GM23338 (cell line): ENCODE data around the gene LRMDA. TPM values are rescaled to one million over a fixed set of nuclear protein-coding genes. Genes with fewer than 3 reads are reported as not detected.

Source experiments
- ATAC-seq: fragments of 200-7000 bp; cut with Tn5 transposase; 3 replicates; pipeline ENCODE4 v1.9.1; 2020
- DNase-seq: peaks from one replicate; pipeline ENCODE4 v3.0.0-alpha.2; 2015; ENCODE audit warnings: low spot score
- H2AFZ ChIP-seq: fragments of 200-600 bp; sonication (generic); 2 replicates; pipeline ENCODE4 v1.8.0; 2016; ENCODE audit warnings: antibody characterized with exemption, mild to moderate bottlenecking, moderate library complexity
- H3F3A ChIP-seq: fragments of 200-600 bp; sonication (generic); replicated peaks from 2 replicates; pipeline ENCODE4 v1.8.0; 2017; ENCODE audit warnings: antibody characterized with exemption, mixed run types, low read depth
- H3K27ac ChIP-seq: fragments of 200-600 bp; sonication (generic); 2 replicates; pipeline ENCODE4 v1.6.1; 2016; ENCODE audit warnings: low read depth
- H3K27me3 ChIP-seq: fragments of 200-600 bp; sonication (generic); 2 replicates; pipeline ENCODE4 v1.8.0; 2016; ENCODE audit warnings: mild to moderate bottlenecking, mixed run types, moderate library complexity; ENCODE audit not compliant: insufficient read depth
- H3K36me3 ChIP-seq: fragments of 200-600 bp; sonication (generic); 2 replicates; pipeline ENCODE4 v1.8.0; 2016; ENCODE audit warnings: mild to moderate bottlenecking; ENCODE audit not compliant: insufficient read depth
- H3K4me1 ChIP-seq: fragments of 200-600 bp; sonication (generic); 2 replicates; pipeline ENCODE4 v1.8.0; 2016; ENCODE audit warnings: mild to moderate bottlenecking, moderate library complexity; ENCODE audit not compliant: insufficient read depth
- H3K4me2 ChIP-seq: fragments of 200-600 bp; sonication (generic); 2 replicates; pipeline ENCODE4 v1.7.1; 2017; ENCODE audit warnings: mixed run types
- H3K4me3 ChIP-seq: fragments of 200-600 bp; sonication (generic); 2 replicates; pipeline ENCODE4 v1.6.1; 2016; ENCODE audit warnings: mixed run types
- H3K79me2 ChIP-seq: fragments of 200-600 bp; sonication (generic); replicated peaks from 2 replicates; pipeline ENCODE4 v1.8.0; 2017; ENCODE audit warnings: mild to moderate bottlenecking; ENCODE audit not compliant: insufficient read depth
- H3K9me2 ChIP-seq: fragments of 200-600 bp; sonication (generic); 2 replicates; pipeline ENCODE4 v1.8.0; 2017; ENCODE audit not compliant: insufficient read depth
- H4K20me1 ChIP-seq: fragments of 200-600 bp; sonication (generic); replicated peaks from 2 replicates; pipeline ENCODE4 v1.8.0; 2017; ENCODE audit warnings: mild to moderate bottlenecking; ENCODE audit not compliant: insufficient read depth
- H3K27ac Mint-ChIP-seq: 2 replicates; pipeline ENCODE4 v1.8.0; 2020; ENCODE audit warnings: inconsistent platforms, mild to moderate bottlenecking, moderate library complexity, mixed read lengths
- H3K27me3 Mint-ChIP-seq: 3 replicates; pipeline ENCODE4 v1.8.0; 2022; ENCODE audit warnings: low read depth, mild to moderate bottlenecking, moderate library complexity, mixed read lengths, inconsistent platforms; ENCODE audit not compliant: insufficient read depth, poor library complexity
- H3K36me3 Mint-ChIP-seq: 3 replicates; pipeline ENCODE4 v1.8.0; 2021; ENCODE audit warnings: low read depth, mild to moderate bottlenecking, inconsistent platforms, moderate library complexity, mixed read lengths
- H3K4me1 Mint-ChIP-seq: 3 replicates; pipeline ENCODE4 v1.8.0; 2020; ENCODE audit warnings: mild to moderate bottlenecking, inconsistent platforms, mixed read lengths
- H3K4me3 Mint-ChIP-seq: 3 replicates; pipeline ENCODE4 v1.8.0; 2021; ENCODE audit warnings: moderate library complexity, mild to moderate bottlenecking, inconsistent platforms, mixed read lengths
- H3K9me3 Mint-ChIP-seq: 3 replicates; pipeline ENCODE4 v1.8.0; 2020; ENCODE audit warnings: moderate library complexity, mild to moderate bottlenecking, inconsistent platforms, mixed read lengths
- CREB1 ChIP-seq: fragments of 250-450 bp; sonication (Bioruptor Pico); IDR thresholded peaks from 2 replicates; pipeline ENCODE4 v1.5.0; 2020; ENCODE audit warnings: low read depth, mild to moderate bottlenecking, moderate library complexity
- EZH2 ChIP-seq: fragments of 200-600 bp; sonication (generic); IDR thresholded peaks from one replicate; pipeline ENCODE4 v1.8.0; 2017; ENCODE audit warnings: antibody characterized with exemption, mild to moderate bottlenecking, low read depth; ENCODE audit not compliant: unreplicated experiment
- EZH2phosphoT487 ChIP-seq: fragments of 200-600 bp; sonication (generic); IDR thresholded peaks from one replicate; pipeline ENCODE4 v1.8.1; 2018; ENCODE audit warnings: antibody characterized with exemption; ENCODE audit not compliant: unreplicated experiment
- JUNB ChIP-seq: IDR thresholded peaks from one replicate; pipeline ENCODE4 v1.6.1; 2016; ENCODE audit warnings: antibody characterized with exemption; ENCODE audit not compliant: unreplicated experiment
- NANOG ChIP-seq: IDR thresholded peaks from 2 replicates; pipeline ENCODE4 v1.6.1; 2016; ENCODE audit warnings: antibody characterized with exemption, borderline replicate concordance
- POLR2AphosphoS5 ChIP-seq: IDR thresholded peaks from 2 replicates; pipeline ENCODE4 v1.6.1; 2016; ENCODE audit warnings: antibody characterized with exemption, low read depth
- STAT1 ChIP-seq: IDR thresholded peaks from one replicate; pipeline ENCODE4 v1.6.1; 2016; ENCODE audit warnings: antibody characterized with exemption; ENCODE audit not compliant: unreplicated experiment
- ZNF114 ChIP-seq: fragments of 250-450 bp; sonication (Bioruptor Pico); IDR thresholded peaks from 2 replicates; pipeline ENCODE4 v1.5.0; 2020; ENCODE audit warnings: mild to moderate bottlenecking, moderate library complexity
- ZNF331 ChIP-seq: fragments of 250-450 bp; sonication (Bioruptor Pico); IDR thresholded peaks from 2 replicates; pipeline ENCODE4 v1.5.0; 2020; ENCODE audit warnings: low read depth, mild to moderate bottlenecking, moderate library complexity
- polyA plus RNA-seq: library from polyadenylated mRNA; unstranded; fragments of >200 nt; fragmentation: Nextera tagmentation; extraction: Ambion mirVana; gene quantifications from 2 replicates; pipeline ENCODE4 v1.2.1, GENCODE V29; 2016
- total RNA-seq: library from RNA; depleted of rRNA; stranded (reverse); fragments of >200 nt; shearing (Covaris generic); gene quantifications from 2 replicates; pipeline ENCODE4 v1.2.3, GENCODE V29; 2014
- TF ChIP-seq, protein P1 (sequence below): fragments of 250-450 bp; sonication (Bioruptor Pico); IDR thresholded peaks from 2 replicates; pipeline ENCODE4 v1.5.0; 2020; ENCODE audit warnings: mild to moderate bottlenecking, moderate library complexity
- TF ChIP-seq, protein P2 (sequence below), 2 experiments: fragments of 200-600 bp in 1 of 2; sonication (generic) in 1 of 2; conservative IDR thresholded peaks; 2 replicates each; pipeline versions ENCODE4 v1.5.1 to v1.6.1; 2016 to 2017; ENCODE audit warnings: antibody characterized with exemption in 2 of 2, low read depth in 2 of 2, mild to moderate bottlenecking in 2 of 2, moderate library complexity in 1 of 2
- TF ChIP-seq, protein P3 (sequence below): IDR thresholded peaks from 2 replicates; pipeline ENCODE4 v1.6.1; 2016; ENCODE audit warnings: antibody characterized with exemption
- TF ChIP-seq, protein P4 (sequence below): IDR thresholded peaks from one replicate; pipeline ENCODE4 v1.6.1; 2018; ENCODE audit warnings: antibody characterized with exemption; ENCODE audit not compliant: unreplicated experiment

The LRMDA gene
- total and polyA plus RNA-seq, 2 experiments from 2014 or later = 0.90 to 1.8 TPM

DNA sequence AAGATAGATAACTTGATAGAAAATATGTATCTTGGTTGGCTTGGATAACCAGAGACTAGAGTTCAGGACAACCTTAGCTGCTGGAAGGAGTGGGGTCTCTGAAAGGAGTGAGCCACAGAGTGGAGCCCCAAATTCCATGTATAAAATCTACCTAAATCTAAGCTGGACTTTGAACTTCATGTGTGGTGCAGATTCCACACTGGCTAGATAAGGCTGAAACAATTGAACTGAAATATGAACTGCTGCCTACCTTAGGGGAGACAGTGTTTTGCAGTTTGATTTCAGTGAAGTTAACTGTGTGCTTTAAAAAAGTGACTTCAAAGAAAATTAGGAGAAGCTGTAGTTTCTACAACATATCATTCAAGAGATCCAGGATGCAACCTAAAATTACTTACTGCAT is 123.9 kb downstream of the LRMDA start:
- DNase-seq (no peak), ATAC-seq (no peak)
- Mint-ChIP-seq H3K4me3 (no peak overlapping the region), H3K27ac (no peak overlapping the region), H3K36me3 (peaks cover 7% of the 10 kb centered on the region; the same call in 2 of the 3 replicates), H3K4me1 (no peaks in the 10 kb centered on the region), H3K9me3 (peaks cover 16% of the 10 kb centered on the region), H3K27me3 (no peaks in the 10 kb centered on the region)
- no peak overlapping the region for H3K27ac ChIP-seq
- no peaks in the 10 kb centered on the region for H3K4me1 ChIP-seq
- H3K9me2 ChIP-seq = no peaks in the 10 kb centered on the region
- TF ChIP-seq, protein P1, sequence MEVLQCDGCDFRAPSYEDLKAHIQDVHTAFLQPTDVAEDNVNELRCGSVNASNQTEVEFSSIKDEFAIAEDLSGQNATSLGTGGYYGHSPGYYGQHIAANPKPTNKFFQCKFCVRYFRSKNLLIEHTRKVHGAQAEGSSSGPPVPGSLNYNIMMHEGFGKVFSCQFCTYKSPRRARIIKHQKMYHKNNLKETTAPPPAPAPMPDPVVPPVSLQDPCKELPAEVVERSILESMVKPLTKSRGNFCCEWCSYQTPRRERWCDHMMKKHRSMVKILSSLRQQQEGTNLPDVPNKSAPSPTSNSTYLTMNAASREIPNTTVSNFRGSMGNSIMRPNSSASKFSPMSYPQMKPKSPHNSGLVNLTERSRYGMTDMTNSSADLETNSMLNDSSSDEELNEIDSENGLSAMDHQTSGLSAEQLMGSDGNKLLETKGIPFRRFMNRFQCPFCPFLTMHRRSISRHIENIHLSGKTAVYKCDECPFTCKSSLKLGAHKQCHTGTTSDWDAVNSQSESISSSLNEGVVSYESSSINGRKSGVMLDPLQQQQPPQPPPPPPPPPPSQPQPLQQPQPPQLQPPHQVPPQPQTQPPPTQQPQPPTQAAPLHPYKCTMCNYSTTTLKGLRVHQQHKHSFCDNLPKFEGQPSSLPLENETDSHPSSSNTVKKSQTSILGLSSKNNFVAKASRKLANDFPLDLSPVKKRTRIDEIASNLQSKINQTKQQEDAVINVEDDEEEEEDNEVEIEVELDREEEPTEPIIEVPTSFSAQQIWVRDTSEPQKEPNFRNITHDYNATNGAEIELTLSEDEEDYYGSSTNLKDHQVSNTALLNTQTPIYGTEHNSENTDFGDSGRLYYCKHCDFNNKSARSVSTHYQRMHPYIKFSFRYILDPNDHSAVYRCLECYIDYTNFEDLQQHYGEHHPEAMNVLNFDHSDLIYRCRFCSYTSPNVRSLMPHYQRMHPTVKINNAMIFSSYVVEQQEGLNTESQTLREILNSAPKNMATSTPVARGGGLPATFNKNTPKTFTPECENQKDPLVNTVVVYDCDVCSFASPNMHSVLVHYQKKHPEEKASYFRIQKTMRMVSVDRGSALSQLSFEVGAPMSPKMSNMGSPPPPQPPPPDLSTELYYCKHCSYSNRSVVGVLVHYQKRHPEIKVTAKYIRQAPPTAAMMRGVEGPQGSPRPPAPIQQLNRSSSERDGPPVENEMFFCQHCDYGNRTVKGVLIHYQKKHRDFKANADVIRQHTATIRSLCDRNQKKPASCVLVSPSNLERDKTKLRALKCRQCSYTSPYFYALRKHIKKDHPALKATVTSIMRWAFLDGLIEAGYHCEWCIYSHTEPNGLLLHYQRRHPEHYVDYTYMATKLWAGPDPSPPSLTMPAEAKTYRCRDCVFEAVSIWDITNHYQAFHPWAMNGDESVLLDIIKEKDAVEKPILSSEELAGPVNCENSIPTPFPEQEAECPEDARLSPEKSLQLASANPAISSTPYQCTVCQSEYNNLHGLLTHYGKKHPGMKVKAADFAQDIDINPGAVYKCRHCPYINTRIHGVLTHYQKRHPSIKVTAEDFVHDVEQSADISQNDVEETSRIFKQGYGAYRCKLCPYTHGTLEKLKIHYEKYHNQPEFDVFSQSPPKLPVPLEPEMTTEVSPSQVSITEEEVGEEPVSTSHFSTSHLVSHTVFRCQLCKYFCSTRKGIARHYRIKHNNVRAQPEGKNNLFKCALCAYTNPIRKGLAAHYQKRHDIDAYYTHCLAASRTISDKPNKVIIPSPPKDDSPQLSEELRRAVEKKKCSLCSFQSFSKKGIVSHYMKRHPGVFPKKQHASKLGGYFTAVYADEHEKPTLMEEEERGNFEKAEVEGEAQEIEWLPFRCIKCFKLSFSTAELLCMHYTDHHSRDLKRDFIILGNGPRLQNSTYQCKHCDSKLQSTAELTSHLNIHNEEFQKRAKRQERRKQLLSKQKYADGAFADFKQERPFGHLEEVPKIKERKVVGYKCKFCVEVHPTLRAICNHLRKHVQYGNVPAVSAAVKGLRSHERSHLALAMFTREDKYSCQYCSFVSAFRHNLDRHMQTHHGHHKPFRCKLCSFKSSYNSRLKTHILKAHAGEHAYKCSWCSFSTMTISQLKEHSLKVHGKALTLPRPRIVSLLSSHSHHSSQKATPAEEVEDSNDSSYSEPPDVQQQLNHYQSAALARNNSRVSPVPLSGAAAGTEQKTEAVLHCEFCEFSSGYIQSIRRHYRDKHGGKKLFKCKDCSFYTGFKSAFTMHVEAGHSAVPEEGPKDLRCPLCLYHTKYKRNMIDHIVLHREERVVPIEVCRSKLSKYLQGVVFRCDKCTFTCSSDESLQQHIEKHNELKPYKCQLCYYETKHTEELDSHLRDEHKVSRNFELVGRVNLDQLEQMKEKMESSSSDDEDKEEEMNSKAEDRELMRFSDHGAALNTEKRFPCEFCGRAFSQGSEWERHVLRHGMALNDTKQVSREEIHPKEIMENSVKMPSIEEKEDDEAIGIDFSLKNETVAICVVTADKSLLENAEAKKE (CRISPR knock-in tag) = no peak
- TF ChIP-seq EZH2 = no peak
- no peak for TF ChIP-seq ZNF331
- TF ChIP-seq, protein P2, sequence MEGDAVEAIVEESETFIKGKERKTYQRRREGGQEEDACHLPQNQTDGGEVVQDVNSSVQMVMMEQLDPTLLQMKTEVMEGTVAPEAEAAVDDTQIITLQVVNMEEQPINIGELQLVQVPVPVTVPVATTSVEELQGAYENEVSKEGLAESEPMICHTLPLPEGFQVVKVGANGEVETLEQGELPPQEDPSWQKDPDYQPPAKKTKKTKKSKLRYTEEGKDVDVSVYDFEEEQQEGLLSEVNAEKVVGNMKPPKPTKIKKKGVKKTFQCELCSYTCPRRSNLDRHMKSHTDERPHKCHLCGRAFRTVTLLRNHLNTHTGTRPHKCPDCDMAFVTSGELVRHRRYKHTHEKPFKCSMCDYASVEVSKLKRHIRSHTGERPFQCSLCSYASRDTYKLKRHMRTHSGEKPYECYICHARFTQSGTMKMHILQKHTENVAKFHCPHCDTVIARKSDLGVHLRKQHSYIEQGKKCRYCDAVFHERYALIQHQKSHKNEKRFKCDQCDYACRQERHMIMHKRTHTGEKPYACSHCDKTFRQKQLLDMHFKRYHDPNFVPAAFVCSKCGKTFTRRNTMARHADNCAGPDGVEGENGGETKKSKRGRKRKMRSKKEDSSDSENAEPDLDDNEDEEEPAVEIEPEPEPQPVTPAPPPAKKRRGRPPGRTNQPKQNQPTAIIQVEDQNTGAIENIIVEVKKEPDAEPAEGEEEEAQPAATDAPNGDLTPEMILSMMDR (conservative IDR thresholded peaks at IDR 0.05; ENCODE audit: low read depth in 2 of 2) = no peak
- TF ChIP-seq STAT1 = no peak
- TF ChIP-seq, protein P3, sequence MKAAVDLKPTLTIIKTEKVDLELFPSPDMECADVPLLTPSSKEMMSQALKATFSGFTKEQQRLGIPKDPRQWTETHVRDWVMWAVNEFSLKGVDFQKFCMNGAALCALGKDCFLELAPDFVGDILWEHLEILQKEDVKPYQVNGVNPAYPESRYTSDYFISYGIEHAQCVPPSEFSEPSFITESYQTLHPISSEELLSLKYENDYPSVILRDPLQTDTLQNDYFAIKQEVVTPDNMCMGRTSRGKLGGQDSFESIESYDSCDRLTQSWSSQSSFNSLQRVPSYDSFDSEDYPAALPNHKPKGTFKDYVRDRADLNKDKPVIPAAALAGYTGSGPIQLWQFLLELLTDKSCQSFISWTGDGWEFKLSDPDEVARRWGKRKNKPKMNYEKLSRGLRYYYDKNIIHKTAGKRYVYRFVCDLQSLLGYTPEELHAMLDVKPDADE = no peak
- no peak for TF ChIP-seq POLR2AphosphoS5
- TF ChIP-seq JUNB = no peak
- no peak for TF ChIP-seq CREB1 (CRISPR knock-in tag)
- no peak for TF ChIP-seq EZH2phosphoT487
- TF ChIP-seq, protein P4, sequence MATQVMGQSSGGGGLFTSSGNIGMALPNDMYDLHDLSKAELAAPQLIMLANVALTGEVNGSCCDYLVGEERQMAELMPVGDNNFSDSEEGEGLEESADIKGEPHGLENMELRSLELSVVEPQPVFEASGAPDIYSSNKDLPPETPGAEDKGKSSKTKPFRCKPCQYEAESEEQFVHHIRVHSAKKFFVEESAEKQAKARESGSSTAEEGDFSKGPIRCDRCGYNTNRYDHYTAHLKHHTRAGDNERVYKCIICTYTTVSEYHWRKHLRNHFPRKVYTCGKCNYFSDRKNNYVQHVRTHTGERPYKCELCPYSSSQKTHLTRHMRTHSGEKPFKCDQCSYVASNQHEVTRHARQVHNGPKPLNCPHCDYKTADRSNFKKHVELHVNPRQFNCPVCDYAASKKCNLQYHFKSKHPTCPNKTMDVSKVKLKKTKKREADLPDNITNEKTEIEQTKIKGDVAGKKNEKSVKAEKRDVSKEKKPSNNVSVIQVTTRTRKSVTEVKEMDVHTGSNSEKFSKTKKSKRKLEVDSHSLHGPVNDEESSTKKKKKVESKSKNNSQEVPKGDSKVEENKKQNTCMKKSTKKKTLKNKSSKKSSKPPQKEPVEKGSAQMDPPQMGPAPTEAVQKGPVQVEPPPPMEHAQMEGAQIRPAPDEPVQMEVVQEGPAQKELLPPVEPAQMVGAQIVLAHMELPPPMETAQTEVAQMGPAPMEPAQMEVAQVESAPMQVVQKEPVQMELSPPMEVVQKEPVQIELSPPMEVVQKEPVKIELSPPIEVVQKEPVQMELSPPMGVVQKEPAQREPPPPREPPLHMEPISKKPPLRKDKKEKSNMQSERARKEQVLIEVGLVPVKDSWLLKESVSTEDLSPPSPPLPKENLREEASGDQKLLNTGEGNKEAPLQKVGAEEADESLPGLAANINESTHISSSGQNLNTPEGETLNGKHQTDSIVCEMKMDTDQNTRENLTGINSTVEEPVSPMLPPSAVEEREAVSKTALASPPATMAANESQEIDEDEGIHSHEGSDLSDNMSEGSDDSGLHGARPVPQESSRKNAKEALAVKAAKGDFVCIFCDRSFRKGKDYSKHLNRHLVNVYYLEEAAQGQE = no peak
- no peak for TF ChIP-seq ZNF114 (CRISPR knock-in tag)
- no peak for TF ChIP-seq NANOG
- H3K79me2 ChIP-seq = no peaks in the 10 kb centered on the region
- H2AFZ ChIP-seq = no peak overlapping the region
- H3K4me2 ChIP-seq = no peak overlapping the region
- no peaks in the 10 kb centered on the region for H3F3A ChIP-seq
- H3K4me3 ChIP-seq = no peak overlapping the region
- no peaks in the 10 kb centered on the region for H3K27me3 ChIP-seq
- H4K20me1 ChIP-seq = no peaks in the 10 kb centered on the region
- no peaks in the 10 kb centered on the region for H3K36me3 ChIP-seq
